Uterine smooth muscle cell (primary cell): Measurements from ENCODE around the gene DNAJB8. TPM values are rescaled to one million over a fixed set of nuclear protein-coding genes. Genes with fewer than 3 reads are reported as not detected.

Experiments used
- total RNA-seq: library from RNA; depleted of rRNA; stranded (reverse); fragments of >200 nt; gene quantifications from 2 replicates; pipeline ENCODE4 v1.2.3, GENCODE V29; 2014

DNAJB8 gene
- total RNA-seq = not detected in 2 replicates

GRCh38 chr3:128466840-128467541 is at the start of gene DNAJB8:
DNAJB8 (minus strand) TSS chr3:128466890; CDS start chr3:128463245, 3,645 bp downstream.

GRCh38 chr3:128492671-128493569 is 26.2 kb upstream of the DNAJB8 start, which contains the start of gene GATA2:
GATA2 (minus strand) TSS chr3:128493201; CDS start chr3:128487031, 6,170 bp downstream.

Other genes with a start within 250 kb of the DNAJB8 start
- gene GATA2, start 26.3 kb upstream of the DNAJB8 start, total RNA-seq = 5.6 and 12.2 TPM in 2 replicates
- 511 and 624 TPM in 2 replicates for gene RPN1, start 183.9 kb upstream of the DNAJB8 start, total RNA-seq